HG03469 (cell line): ENCODE data around the gene DUSP3.
"Not testable (repeated sequence)": the region's sequence is repeated elsewhere in the genome, so short reads cannot be mapped to it uniquely, and the experiment has no call there.

ENCODE experiments used
- ATAC-seq: cut with Tn5 transposase; IDR thresholded peaks from one replicate; pipeline ENCODE4 v1.9.1; 2021; ENCODE audit warnings: mild to moderate bottlenecking, moderate library complexity, moderate number of reproducible peaks; ENCODE audit not compliant: unreplicated experiment

Gene DUSP3

DNA sequence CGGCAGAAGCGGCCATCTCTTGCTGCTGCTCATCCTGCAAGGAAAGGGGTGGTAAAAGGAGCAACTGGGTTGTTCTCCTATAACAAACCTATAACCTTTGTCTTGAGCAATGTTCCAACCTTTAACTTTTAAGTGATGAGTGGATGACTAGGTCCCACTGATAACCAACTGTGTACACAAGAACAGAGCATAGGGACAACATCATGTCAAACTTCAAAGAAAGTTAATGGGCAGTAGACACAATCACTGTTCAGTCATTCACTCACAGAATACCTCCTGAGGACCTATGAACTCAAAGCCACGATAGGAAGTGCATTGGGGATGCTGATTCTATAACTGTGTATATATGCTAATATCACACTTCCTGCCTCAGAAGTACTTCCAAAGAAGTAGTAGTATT is 23.1 kb upstream of the DUSP3 start:
- ATAC-seq: no peak

DNA sequence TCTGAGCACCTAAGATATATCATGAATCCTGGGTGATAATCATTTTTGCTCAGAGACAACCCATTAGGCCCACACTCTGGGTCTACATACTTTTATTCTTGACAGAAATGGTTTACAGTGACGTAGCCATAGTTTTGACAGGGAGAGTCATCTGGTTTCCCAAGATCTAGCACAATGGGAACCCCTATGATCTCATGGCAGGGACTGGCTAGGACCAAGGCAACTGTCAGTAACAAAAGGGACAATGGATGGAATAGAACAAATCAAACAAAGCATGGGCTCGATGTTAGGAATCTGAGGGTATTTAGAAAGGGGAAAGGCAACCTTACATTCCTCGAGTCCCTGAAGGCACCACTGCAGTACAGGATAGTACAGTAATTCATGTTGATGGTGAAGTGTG is 22.0 kb upstream of the DUSP3 start:
- ATAC-seq: no peak

DNA sequence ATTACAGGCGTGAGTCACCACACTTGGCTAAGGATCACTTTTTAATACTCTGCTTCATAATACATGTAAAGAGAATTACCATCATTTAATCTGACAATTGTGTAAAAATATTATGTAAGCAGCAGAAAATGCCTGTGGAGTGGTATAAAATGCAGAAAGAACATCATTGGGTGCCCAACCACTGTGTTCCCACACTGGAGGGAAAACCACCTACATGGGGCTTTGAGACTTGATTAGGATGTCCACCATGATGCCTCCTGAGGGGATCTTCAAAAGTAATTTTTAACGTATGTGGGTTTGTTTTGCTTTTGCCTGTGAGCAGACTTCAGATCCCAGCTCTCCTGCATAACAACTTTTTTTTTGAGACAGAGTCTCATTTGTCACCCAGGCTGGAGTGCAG is 20.3 kb upstream of the DUSP3 start:
- no peak for ATAC-seq

DNA sequence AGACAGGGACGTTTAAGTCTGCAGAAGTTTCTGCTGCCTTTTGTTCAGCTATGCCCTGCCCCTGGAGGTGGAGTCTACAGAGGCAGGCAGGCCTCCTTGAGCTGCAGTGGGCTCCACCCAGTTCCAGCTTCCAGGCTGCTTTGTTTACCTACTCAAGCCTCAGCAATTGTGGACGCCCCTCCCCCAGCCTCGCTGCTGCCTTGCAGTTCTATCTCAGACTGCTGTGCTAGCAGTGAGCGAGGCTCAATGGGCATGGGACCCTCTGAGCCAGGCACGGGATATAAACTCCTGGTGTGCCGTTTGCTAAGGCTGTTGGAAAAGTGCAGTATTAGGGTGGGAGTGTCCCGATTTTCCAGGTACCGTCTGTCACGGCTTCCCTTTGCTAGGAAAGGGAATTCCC is 19.2 kb upstream of the DUSP3 start:
- not testable (repeated sequence) for ATAC-seq

DNA sequence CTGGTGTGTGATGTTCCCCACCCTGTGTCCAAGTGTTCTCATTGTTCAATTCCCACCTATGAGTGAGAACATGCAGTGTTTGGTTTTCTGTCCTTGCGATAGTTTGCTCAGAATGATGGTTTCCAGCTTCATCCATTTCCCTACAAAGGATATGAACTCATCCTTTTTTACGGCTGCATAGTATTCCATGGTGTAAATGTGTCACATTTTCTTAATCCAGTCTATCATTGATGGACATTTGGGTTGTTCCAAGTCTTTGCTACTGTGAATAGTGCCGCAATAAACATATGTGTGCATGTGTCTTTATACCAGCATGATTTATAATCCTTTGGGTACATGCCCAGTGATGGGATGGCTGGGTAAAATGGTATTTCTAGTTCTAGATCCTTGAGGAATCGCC is 13.9 kb upstream of the DUSP3 start:
- not testable (repeated sequence) for ATAC-seq

DNA sequence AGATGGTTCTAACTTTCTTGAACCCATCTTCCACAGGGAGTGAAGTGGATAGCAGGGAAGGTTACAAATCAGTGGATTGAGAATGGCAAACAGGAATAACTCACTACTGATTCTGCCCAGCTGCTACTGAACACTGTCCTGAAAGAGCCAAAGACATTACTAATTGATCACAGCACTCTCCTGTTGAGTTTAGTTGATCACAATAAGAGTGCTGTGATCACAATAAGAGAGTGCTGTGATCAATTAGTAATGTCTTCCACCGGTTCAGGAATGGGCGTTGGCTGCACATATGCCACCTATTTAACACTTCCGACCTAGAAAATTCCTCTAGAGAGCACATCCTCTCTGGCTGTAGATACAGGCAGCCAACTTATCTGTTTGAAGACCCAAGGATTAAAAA is 12.8 kb upstream of the DUSP3 start:
- no peak for ATAC-seq

DNA sequence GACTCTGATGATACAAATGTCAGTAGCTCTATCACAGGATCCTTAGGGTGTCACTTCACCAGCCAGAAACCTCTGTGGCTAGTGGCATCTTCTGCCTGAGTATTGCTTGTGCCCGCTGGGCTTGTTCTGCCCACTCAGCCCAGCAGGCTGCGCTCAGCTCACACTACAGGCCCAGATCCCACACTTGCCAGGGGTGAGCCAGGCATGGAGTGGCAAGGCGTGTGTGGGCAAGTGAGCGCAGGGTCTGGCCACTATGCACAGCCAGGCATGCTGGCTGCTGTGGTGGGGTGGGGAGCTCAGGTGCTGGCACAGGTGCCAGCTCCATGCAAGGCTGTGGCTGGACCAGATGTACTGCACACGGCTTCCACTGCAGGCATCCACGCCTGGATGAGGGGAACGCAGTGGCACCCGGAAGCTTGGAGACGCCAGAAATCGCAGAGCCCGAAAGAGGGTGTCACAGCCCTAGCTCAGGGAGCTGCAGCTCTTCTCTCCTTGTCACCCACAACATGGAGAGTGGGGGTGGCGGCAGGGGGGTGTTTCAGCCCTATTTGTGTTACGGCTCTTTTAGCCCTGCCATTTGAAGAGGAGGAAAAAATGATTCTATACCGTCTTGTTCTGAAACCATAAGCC is 11.6 kb upstream of the DUSP3 start:
- ATAC-seq: no peak

DNA sequence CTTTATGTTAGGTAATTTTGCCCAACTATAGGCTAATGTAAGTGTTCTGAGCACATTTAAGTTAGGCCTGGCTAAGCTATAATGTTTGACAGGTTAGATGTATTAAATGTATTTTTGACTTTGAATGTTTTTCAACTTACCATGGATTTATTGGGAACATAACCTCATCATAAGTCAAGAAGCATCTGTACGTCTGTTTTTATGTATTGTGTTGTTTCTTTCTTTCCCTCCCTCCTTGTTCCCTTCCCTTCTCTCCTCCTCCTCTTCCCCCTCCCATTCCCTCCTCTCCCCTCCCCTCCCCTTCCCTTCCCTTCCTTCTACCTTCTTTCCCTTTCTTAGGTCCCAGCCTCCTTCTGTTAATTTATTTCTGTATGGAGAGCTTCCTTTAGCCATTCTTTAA is 10.7 kb upstream of the DUSP3 start:
- ATAC-seq: no peak

DNA sequence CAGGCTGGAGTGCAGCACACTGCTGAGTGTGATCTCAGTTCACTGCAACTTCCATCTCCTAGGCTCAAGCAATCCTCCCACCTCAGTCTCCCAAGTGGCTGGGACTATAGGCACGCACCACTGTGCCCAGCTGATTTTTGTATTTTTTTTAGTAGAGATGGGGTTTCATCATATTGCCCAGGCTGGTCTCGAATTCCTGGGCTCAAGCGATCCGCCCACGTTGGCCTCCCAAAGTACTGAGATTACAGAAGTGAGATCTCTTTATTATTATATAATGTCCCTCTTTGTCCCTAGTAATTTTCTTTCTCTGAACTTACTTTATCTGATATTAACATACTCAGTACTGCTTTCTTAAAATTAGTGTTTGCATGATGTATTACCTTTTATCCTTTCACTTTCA is 9.8 kb upstream of the DUSP3 start:
- ATAC-seq: no peak

DNA sequence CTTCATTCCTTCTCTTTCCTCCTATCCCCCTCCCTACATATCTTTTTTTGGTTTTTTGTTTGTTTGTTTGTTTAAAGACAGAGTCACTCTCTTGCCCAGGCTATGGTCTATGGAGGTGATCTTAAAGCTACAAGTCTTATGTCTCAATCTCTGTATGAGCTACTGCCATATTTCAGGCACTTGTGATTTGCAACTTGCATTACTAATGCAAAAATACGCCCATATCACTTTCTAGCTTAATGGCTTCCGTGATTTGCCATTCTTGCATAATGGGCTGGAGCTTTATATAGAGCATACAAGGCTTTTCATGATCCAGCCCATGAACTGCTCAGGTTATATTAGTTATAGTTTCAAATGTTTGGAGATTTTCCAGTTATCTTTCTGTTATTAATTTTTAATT is 9.0 kb upstream of the DUSP3 start:
- no peak for ATAC-seq

DNA sequence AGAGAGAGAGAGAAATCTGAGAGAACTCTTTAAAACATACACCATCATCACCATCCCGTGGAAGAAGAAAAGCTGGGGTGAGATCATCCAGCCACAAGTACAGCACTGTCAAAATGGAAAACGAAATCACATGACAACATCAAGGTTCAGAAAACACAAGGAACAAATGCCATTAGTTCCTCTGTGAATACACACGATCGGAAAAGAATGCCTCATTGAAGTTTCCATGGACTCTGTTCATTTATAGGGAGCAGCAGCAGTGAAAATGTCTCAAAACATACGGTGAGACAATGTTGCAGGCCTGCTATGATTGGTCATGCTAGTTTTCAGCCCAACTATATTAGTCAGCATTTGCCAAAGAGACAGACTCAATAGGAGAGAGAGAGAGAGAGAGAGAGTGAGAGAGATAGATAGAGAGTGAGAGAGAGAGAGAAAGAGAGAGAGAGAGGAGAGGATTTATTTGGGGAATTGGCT is 5.9 kb upstream of the DUSP3 start:
- ATAC-seq: no peak

DNA sequence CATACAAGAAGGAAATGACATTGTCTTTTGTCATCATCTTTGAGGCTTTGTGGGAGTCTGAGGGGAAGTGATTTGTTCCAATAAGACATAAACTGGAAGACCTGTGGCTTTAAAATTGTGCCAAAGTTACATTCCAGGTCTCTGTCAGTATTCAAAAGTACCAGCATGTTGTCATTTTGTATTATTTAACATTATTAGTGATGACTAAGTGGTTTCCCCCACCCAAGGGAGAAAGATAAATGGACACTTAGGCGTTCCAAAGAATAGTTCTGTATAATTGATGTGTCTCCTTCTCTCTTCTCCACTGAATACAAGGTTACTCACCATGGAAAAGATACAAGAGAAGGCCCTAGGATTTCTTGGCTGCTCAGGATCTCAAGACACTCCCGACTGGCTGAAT is 5.3 kb upstream of the DUSP3 start:
- ATAC-seq: no peak

DNA sequence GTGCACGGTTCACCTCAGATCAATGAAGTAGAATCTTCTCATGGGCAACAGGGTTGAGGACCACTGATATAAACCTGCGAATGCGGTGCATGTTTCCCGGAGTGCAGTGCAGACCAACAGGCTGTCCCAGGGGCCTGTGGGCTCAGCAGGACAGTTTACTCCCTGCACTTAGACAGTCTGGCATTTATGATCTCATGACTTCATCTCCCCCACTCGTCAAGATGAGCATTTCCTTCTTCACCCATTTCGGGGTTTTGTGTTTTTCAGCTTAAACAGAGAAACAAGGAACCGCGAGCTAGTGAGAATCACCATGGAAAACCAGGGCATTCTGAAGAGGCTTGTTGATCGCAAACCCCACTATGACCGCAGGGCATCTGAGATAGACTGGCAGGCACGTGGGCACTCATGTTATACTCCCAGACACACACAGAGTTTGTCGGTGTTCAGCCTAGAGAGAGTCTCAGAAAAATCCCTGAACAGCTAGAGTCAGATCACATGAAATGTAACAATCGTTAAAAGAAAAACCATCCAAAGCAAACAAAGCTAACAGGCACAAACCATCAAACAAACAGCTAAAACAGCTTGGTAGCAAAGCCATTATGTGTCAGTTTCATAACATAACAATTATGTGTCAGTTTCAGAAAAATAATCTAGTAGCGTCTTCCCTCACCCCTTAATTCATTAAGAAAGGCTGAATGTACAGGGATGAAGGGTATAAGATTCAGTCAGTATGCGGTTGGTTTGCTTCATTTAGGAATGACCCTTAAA is 4.3 kb upstream of the DUSP3 start:
- no peak for ATAC-seq

DNA sequence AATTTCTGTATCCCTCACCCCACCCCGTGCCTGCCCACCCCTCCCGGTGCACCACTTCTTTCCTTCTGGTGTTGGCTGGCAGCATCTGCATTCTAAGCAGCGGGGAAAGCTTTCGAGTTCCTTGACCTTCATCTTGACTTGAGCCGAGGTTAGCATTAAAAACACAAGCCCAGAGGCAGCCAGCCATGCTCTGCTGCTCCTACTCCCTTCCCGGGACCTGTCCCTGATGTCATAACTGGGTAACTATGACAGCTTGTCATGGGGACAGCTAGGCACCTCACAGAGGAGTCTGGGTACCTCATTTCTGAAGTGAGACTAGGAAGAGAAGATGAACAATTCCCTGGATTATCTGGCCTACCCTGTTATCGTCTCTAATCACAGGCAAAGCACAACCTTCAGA is 1.4 kb upstream of the DUSP3 start, which contains the start of gene CFAP97D1:
TSS of gene CFAP97D1 (plus strand) at position 301 of the 400 bp plus-strand sequence. CDS start at position 329, 28 bp downstream.
- no peak for ATAC-seq

DNA sequence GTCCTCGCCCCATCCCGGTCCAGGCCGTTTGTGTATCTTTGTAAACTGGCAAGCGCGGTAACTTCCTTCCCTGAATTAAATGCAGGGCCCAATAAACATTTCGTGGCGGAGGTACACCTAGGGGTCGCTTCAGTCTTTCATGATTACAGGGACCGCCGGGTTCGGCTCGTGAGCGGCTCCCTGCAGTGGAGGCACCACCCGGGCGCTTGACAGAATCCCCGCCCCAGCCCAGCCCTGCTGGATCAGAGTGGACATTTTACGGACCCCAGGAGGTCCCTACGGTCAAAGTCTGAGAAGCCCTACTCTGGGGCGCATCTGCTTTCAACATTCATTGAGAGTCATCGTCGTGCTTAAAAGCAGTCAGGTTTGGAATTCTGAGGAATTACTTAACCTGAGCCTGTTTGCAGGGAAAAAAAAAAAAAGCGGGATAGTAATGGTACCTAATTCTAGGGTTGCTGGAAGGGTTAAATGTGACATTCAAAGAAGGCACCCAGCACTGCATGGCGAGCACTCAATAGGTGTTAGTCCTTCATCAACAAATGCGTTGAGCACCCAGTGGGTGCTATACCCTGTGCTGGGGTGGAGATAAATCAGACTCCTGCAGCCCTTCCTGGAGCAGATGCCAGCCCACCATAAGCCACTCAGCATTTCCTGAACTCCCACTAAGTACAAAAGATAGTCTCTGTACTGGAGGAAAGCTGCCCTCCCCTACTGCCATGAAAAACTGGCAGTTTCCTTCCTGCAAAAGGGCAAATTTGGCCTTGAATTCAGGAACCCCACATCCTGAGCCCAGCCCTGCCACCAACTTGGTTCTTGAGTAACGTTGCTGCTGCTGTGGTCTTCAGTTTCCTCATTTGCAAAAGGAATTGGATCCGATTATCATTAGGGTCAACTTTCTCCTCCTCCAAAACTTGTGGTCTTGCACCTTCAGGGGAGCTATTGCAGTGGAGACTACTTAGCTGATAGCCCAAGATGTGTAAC is 658 bp upstream of the DUSP3 start:
- ATAC-seq: no peak

DNA sequence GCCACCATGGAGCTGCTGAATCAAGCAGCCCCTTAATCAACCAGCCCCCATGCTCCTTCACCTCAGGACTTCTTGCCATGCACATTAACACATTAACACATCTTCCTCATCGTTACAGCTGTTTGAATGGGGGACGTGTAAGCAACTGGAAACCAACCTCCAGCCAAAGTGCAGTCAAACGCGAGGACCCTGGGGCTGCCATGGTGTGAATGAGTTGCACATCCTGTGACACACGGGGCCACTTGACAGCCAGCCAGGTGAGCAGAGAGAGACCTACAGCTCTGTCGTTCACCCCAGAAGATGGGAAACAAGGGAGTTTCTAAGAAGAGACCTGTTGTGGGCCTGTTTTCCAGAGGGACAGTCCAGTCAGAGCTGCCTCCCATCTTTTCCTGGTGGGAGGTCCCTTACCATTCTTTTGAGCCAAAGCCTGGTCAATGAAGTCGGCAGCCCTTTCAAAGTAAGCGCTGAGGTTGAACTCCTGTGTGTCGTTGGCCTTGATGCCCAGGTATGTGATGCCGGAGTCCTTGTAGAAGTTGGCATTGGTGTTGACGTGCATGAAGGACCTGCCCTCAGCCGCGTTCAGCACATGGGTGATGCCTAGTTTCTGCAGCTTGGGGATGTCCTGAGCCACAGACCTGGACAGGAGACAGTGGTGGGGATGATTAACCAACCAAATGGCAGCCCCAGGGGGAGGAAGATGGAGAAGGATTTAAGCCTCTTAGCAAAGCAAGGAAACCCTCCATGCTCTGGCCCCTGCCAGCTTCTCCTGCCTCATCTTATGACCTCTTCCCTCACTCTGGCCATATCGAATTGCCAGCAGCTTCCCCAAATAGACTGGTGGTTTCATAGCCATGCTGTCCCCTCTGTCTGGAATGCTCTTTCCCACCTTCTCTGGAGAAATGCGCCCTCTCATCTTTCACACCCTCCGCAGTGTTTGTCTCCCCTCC is 4.2 kb downstream of the DUSP3 start:
- no peak for ATAC-seq

DNA sequence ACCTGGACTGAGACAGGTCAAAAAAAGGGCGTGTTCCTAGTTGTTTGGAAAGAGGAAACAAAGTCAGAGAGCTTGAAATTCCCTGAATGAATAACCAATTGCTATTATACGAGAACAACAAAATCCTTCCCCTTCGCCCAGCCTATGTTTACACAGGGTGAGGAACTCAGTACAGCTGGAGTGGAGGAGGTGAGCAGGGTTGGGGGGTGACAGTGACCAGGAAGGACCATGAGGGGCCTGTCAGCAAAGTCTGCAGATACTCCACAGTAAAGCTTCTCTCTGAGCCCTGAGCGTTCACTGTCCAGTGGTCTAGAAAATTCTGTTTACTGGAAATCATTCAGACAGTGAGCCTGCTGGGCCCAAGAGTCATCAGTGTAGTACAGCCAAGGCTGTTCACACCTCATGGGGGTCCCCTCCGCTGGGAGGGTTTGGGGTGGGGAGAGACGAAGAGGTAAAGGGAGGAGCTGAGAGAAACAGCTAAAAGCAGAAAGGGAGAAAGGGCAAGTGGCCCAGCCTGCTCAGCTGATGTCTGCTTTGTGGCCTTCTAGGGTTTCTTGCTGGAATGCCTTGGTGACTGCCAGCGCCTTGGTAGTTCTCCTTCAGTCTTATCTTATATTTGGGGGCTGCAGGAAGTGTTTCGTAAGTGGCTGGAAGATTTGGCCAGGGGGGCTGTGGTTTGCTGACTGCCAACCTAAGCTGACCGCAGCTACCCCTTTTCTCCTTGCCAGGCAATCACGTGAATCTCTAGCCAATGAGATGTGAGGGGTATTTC is 5.7 kb downstream of the DUSP3 start:
- no peak for ATAC-seq

DNA sequence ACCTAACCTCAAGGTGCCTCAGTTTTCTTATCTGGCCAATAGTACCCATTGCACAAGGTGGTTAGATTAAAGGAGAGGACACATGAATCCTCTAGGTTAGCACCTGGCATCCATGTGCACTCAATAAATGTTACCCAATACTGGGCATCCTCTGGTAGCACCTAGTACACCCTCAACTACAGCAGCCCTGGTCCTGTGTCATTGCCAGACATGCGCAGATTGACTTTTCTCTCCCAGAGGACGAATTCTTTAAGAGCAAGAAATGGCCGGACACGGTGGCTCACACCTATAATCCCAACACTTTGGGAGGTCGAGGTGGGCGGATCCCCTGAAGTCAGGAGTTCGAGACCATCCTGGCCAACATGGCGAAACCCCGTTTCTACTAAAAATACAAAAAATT is 7.3 kb downstream of the DUSP3 start:
- ATAC-seq: no peak

DNA sequence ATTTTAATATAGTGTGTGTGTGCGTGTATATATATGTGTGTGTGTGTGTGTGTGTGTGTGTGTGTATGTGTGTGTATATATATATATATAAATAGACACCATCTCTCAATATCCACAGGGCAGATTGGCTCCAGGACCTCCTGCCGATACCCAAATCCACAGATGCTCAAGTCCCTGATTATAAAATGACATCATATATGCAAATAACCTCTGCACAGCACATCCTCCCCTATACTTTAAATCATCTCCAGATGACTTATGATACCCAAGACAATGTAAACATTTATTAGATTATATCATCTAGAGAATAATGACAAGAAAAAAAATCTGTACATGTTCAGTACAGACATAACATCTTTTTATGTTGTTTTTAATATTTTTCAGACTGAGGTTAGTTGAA is 7.8 kb downstream of the DUSP3 start:
- no peak for ATAC-seq
